Mesenchymal stem cell (in vitro differentiated cells and primary cell): ENCODE data around the gene GARIN5A.

ENCODE experiments used
- DNase-seq: peaks from one replicate; pipeline ENCODE4 v3.0.0-alpha.2; 2013
- H2AFZ ChIP-seq: one replicate; pipeline ENCODE4 v1.6.1; 2013; ENCODE audit warnings: low read depth, mild to moderate bottlenecking, control low read depth, inconsistent platforms, low read length, moderate library complexity
- H2AK5ac ChIP-seq: 2 replicates; pipeline ENCODE4 v1.6.1; 2013; ENCODE audit warnings: low read length, moderate library complexity, mild to moderate bottlenecking, inconsistent platforms; ENCODE audit not compliant: severe bottlenecking
- H2BK120ac ChIP-seq: one replicate; pipeline ENCODE4 v1.6.1; 2013; ENCODE audit warnings: low read depth, mild to moderate bottlenecking, inconsistent platforms, low read length, moderate library complexity
- H2BK12ac ChIP-seq, 2 experiments: one replicate each; pipeline ENCODE4 v1.6.1; 2013; ENCODE audit warnings: inconsistent platforms in 2 of 2, low read length in 2 of 2, mild to moderate bottlenecking in 2 of 2, moderate library complexity in 2 of 2, control low read depth in 1 of 2
- H2BK15ac ChIP-seq: one replicate; pipeline ENCODE4 v1.6.1; 2013; ENCODE audit warnings: mild to moderate bottlenecking, low read depth, inconsistent platforms; ENCODE audit not compliant: poor library complexity, severe bottlenecking
- H2BK5ac ChIP-seq: 2 replicates; pipeline ENCODE4 v1.6.1; 2013; ENCODE audit warnings: low read depth, mild to moderate bottlenecking, low read length, control low read depth, inconsistent platforms; ENCODE audit not compliant: poor library complexity, severe bottlenecking
- H3K14ac ChIP-seq, 2 experiments: one replicate each; pipeline ENCODE4 v1.6.1; 2013; ENCODE audit warnings: inconsistent platforms in 2 of 2, low read length in 2 of 2, control low read depth in 1 of 2, mild to moderate bottlenecking in 1 of 2, moderate library complexity in 1 of 2
- H3K18ac ChIP-seq, 2 experiments: one replicate each; pipeline ENCODE4 v1.6.1; 2013; ENCODE audit warnings: inconsistent platforms in 2 of 2, low read length in 2 of 2, control low read depth in 1 of 2, low read depth in 1 of 2, mild to moderate bottlenecking in 1 of 2
- H3K23ac ChIP-seq, 2 experiments: one replicate each; pipeline ENCODE4 v1.6.1; 2013; ENCODE audit warnings: inconsistent platforms in 2 of 2, low read length in 2 of 2, mild to moderate bottlenecking in 2 of 2, moderate library complexity in 2 of 2, control low read depth in 1 of 2
- H3K27ac ChIP-seq: 2 replicates; pipeline ENCODE4 v1.5.1; 2013; ENCODE audit warnings: mild to moderate bottlenecking, moderate library complexity, low read length, control low read depth, inconsistent platforms; ENCODE audit not compliant: poor library complexity, severe bottlenecking
- H3K27me3 ChIP-seq, 2 experiments: 2 replicates each; pipeline versions ENCODE4 v1.6.1 to v1.7.0; 2013; ENCODE audit warnings: low read length in 2 of 2, mild to moderate bottlenecking in 2 of 2, moderate library complexity in 2 of 2, control low read depth in 1 of 2, inconsistent platforms in 1 of 2; ENCODE audit not compliant: control insufficient read depth in 1 of 2, insufficient read depth in 1 of 2
- H3K36me3 ChIP-seq, 2 experiments: 2 replicates each; pipeline versions ENCODE4 v1.6.1 to v1.7.0; 2013; ENCODE audit warnings: low read length in 2 of 2, control low read depth in 1 of 2, inconsistent platforms in 1 of 2, low read depth in 1 of 2, mild to moderate bottlenecking in 1 of 2; ENCODE audit not compliant: insufficient read depth in 2 of 2, control insufficient read depth in 1 of 2
- H3K4ac ChIP-seq, 2 experiments: one replicate each; pipeline ENCODE4 v1.6.1; 2013; ENCODE audit warnings: inconsistent platforms in 2 of 2, low read length in 2 of 2, mild to moderate bottlenecking in 2 of 2, moderate library complexity in 2 of 2, control low read depth in 1 of 2, low read depth in 1 of 2
- H3K4me1 ChIP-seq: 2 replicates; pipeline ENCODE4 v1.6.1; 2013; ENCODE audit warnings: low read depth, low read length, control low read depth; ENCODE audit not compliant: control insufficient read depth, insufficient read depth
- H3K4me2 ChIP-seq: 2 replicates; pipeline ENCODE4 v1.6.1; 2013; ENCODE audit warnings: low read length, mild to moderate bottlenecking, inconsistent platforms; ENCODE audit not compliant: poor library complexity, severe bottlenecking
- H3K4me3 ChIP-seq, 2 experiments: 2 replicates each; pipeline versions ENCODE4 v1.5.1 to v1.7.0; 2013; ENCODE audit warnings: low read length in 2 of 2, mild to moderate bottlenecking in 2 of 2, control low read depth in 1 of 2, low read depth in 1 of 2; ENCODE audit not compliant: insufficient read depth in 1 of 2
- H3K79me1 ChIP-seq: replicated peaks from 2 replicates; pipeline ENCODE4 v1.6.1; 2013; ENCODE audit warnings: mild to moderate bottlenecking, control low read depth, low read length, inconsistent platforms; ENCODE audit not compliant: poor library complexity, severe bottlenecking
- H3K9ac ChIP-seq: 2 replicates; pipeline ENCODE4 v1.7.0; 2013; ENCODE audit warnings: mild to moderate bottlenecking, low read length, moderate library complexity
- H3K9me3 ChIP-seq: 2 replicates; pipeline ENCODE4 v1.7.0; 2013; ENCODE audit warnings: mild to moderate bottlenecking, low read length; ENCODE audit not compliant: control insufficient read depth
- H4K8ac ChIP-seq: one replicate; pipeline ENCODE4 v1.6.1; 2013; ENCODE audit warnings: inconsistent platforms, mild to moderate bottlenecking, low read length, moderate library complexity
- H4K91ac ChIP-seq: one replicate; pipeline ENCODE4 v1.6.1; 2013; ENCODE audit warnings: mild to moderate bottlenecking, low read length, inconsistent platforms
- WGBS: methylation state at CpG from one replicate; pipeline ENCODE4 v1.1.7; 2013; ENCODE audit warnings: mixed read lengths; 5-methylcytosine and 5-hydroxymethylcytosine counted together

The GARIN5A gene

GRCh38 chr19:50453243-50453642 lies 23.4 kb downstream of the GARIN5A start:
- Histone ChIP-seq H3K79me1 (no peaks in the 10 kb centered on the region), H2BK12ac (no peak overlapping the region), H3K14ac (no peak overlapping the region), H3K9ac (no peak overlapping the region), H3K4ac (no peak overlapping the region), H3K18ac (no peak overlapping the region), H3K27me3 (peaks cover 10 to 55% of the 10 kb centered on the region in 2 experiments), H4K91ac (no peak overlapping the region), H2AFZ (no peak overlapping the region), H2BK5ac (no peak overlapping the region), H2BK120ac (no peak overlapping the region), H4K8ac (no peak overlapping the region), H3K4me1 (no peaks in the 10 kb centered on the region), H3K36me3 (peaks cover 0 to 16% of the 10 kb centered on the region in 2 experiments), H2AK5ac (no peak overlapping the region), H3K4me3 (no peak overlapping the region), H3K9me3 (no peaks in the 10 kb centered on the region), H3K4me2 (no peak overlapping the region), H3K23ac (no peak overlapping the region), H2BK15ac (no peak overlapping the region), H3K27ac (no peak overlapping the region)
- no peak for DNase-seq
- 100% methylated on average over 3 of the region's 3 CpGs for WGBS

GRCh38 chr19:50451223-50451534 lies 25.5 kb downstream of the GARIN5A start:
- H3K4me3 ChIP-seq, result no peak overlapping the region
- no peak overlapping the region for H3K27ac ChIP-seq
- H3K27me3 ChIP-seq, result peaks cover 10 to 43% of the 10 kb centered on the region in 2 experiments
- H2BK5ac ChIP-seq, result no peak overlapping the region
- H3K4me1 ChIP-seq, result no peaks in the 10 kb centered on the region
- no peak overlapping the region for H3K23ac ChIP-seq
- no peaks in the 10 kb centered on the region for H3K79me1 ChIP-seq
- H3K9ac ChIP-seq, result no peak overlapping the region
- no peak overlapping the region for H2AK5ac ChIP-seq
- H3K4me2 ChIP-seq, result no peak overlapping the region
- H3K18ac ChIP-seq, result no peak overlapping the region
- H3K36me3 ChIP-seq, result peaks cover 0 to 17% of the 10 kb centered on the region in 2 experiments
- 73% methylated on average over 13 of the region's 13 CpGs for WGBS
- H4K8ac ChIP-seq, result no peak overlapping the region
- H4K91ac ChIP-seq, result no peak overlapping the region
- no peak overlapping the region for H3K4ac ChIP-seq
- no peak overlapping the region for H2AFZ ChIP-seq
- H2BK12ac ChIP-seq, result no peak overlapping the region
- H2BK15ac ChIP-seq, result no peak overlapping the region
- H2BK120ac ChIP-seq, result no peak overlapping the region
- H3K14ac ChIP-seq, result no peak overlapping the region
- no peak for DNase-seq
- no peaks in the 10 kb centered on the region for H3K9me3 ChIP-seq

- DNase-seq, result no peak
- peaks cover 0 to 20% of the 10 kb centered on the region in 2 experiments for H3K36me3 ChIP-seq
- H2AFZ ChIP-seq, result no peak overlapping the region
- no peak overlapping the region for H3K9ac ChIP-seq
- H3K9me3 ChIP-seq, result no peaks in the 10 kb centered on the region
- H4K8ac ChIP-seq, result no peak overlapping the region
- 63% methylated on average over 29 of the region's 30 CpGs for WGBS
- H3K23ac ChIP-seq, result no peak overlapping the region
- H3K27me3 ChIP-seq, result peaks cover 10 to 37% of the 10 kb centered on the region in 2 experiments
- no peak overlapping the region for H2AK5ac ChIP-seq
- no peak overlapping the region for H3K18ac ChIP-seq
- H3K14ac ChIP-seq, result no peak overlapping the region
- no peak overlapping the region for H3K4ac ChIP-seq
- no peak overlapping the region for H4K91ac ChIP-seq
- H3K4me1 ChIP-seq, result no peaks in the 10 kb centered on the region
- H2BK12ac ChIP-seq, result no peak overlapping the region
- no peaks in the 10 kb centered on the region for H3K79me1 ChIP-seq
- no peak overlapping the region for H2BK120ac ChIP-seq
- no peak overlapping the region for H3K27ac ChIP-seq
- no peak overlapping the region for H2BK15ac ChIP-seq
- no peak overlapping the region for H2BK5ac ChIP-seq
- H3K4me2 ChIP-seq, result no peak overlapping the region
- no peak overlapping the region for H3K4me3 ChIP-seq
Observed at GRCh38 chr19:50450369-50451222, 26.1 kb downstream of the GARIN5A start.

- H3K9me3 ChIP-seq, result no peaks in the 10 kb centered on the region
- no peak overlapping the region for H2AK5ac ChIP-seq
- no peak overlapping the region for H3K18ac ChIP-seq
- no peak overlapping the region for H3K4ac ChIP-seq
- peaks cover 0 to 20% of the 10 kb centered on the region in 2 experiments for H3K36me3 ChIP-seq
- no peak overlapping the region for H2AFZ ChIP-seq
- no peak overlapping the region for H3K9ac ChIP-seq
- no peak overlapping the region for H2BK120ac ChIP-seq
- no peak overlapping the region for H3K27ac ChIP-seq
- H4K8ac ChIP-seq, result no peak overlapping the region
- no peak overlapping the region for H3K4me2 ChIP-seq
- no peaks in the 10 kb centered on the region for H3K79me1 ChIP-seq
- no peaks in the 10 kb centered on the region for H3K4me1 ChIP-seq
- peaks cover 10 to 28% of the 10 kb centered on the region in 2 experiments for H3K27me3 ChIP-seq
- WGBS, result 85% methylated on average over 14 of the region's 14 CpGs
- H4K91ac ChIP-seq, result no peak overlapping the region
- no peak overlapping the region for H2BK15ac ChIP-seq
- DNase-seq, result no peak
- H2BK12ac ChIP-seq, result no peak overlapping the region
- no peak overlapping the region for H2BK5ac ChIP-seq
- no peak overlapping the region for H3K23ac ChIP-seq
- no peak overlapping the region for H3K4me3 ChIP-seq
- no peak overlapping the region for H3K14ac ChIP-seq
Observed at GRCh38 chr19:50449236-50449899, 27.3 kb downstream of the GARIN5A start.
